OCI-LY7 (cell line): Measurements from ENCODE around the gene CDSN. TPM values are rescaled to one million over a fixed set of nuclear protein-coding genes. Genes with fewer than 3 reads are reported as not detected.

Experiments used
- BruUV-seq: library from RNA; stranded (reverse); fragments of 400-500 nt; replicated peaks from 2 replicates; lab custom pipeline; 2021; lab: Mats Ljungman, UMichigan
- CTCF ChIA-PET: fragments of 300-600 bp; sonication (Branson Sonifier 250); formaldehyde crosslinking; loops from one replicate; lab custom pipeline; 2022; ENCODE audit warnings: antibody characterized with exemption; ENCODE audit not compliant: unreplicated experiment; lab: Charles Lee
- POLR2A ChIA-PET: fragments of 300-600 bp; sonication (Branson Sonifier 250); formaldehyde crosslinking; loops from one replicate; lab custom pipeline; 2022; ENCODE audit warnings: antibody characterized with exemption; lab: Charles Lee
- DNase-seq: peaks from one replicate; pipeline ENCODE4 v3.0.0-alpha.2; 2015; ENCODE audit warnings: low spot score
- H2AFZ ChIP-seq: fragments of 200-600 bp; sonication (generic), shearing (Covaris generic); 2 replicates; pipeline ENCODE4 v1.6.1; 2014; ENCODE audit warnings: mild to moderate bottlenecking, antibody characterized with exemption, low read length, moderate library complexity
- H3K27ac ChIP-seq: fragments of 200-600 bp; sonication (generic); 2 replicates; pipeline ENCODE4 v1.5.1; 2014; ENCODE audit warnings: mixed run types, low read depth, mild to moderate bottlenecking, moderate library complexity, low read length, inconsistent platforms; ENCODE audit not compliant: poor library complexity, severe bottlenecking
- H3K36me3 ChIP-seq: fragments of 200-600 bp; sonication (generic); 2 replicates; pipeline ENCODE4 v1.6.1; 2014; ENCODE audit warnings: mild to moderate bottlenecking, antibody characterized with exemption, low read length, moderate library complexity, mixed read lengths; ENCODE audit not compliant: insufficient read depth
- H3K4me1 ChIP-seq: fragments of 200-600 bp; sonication (generic); 2 replicates; pipeline ENCODE4 v1.5.1; 2014; ENCODE audit warnings: mild to moderate bottlenecking, low read length; ENCODE audit not compliant: insufficient read depth, poor library complexity, severe bottlenecking
- H3K4me2 ChIP-seq: fragments of 200-600 bp; sonication (generic); 2 replicates; pipeline ENCODE4 v1.6.1; 2014; ENCODE audit warnings: mild to moderate bottlenecking, low read length
- H3K4me3 ChIP-seq: fragments of 200-600 bp; sonication (generic); 2 replicates; pipeline ENCODE4 v1.5.1; 2014; ENCODE audit warnings: mild to moderate bottlenecking, low read depth, low read length; ENCODE audit not compliant: poor library complexity, severe bottlenecking
- H3K79me2 ChIP-seq: fragments of 200-600 bp; sonication (generic); 2 replicates; pipeline ENCODE4 v1.6.1; 2016; ENCODE audit warnings: low read depth, mild to moderate bottlenecking, low read length, moderate library complexity, mixed read lengths; ENCODE audit not compliant: insufficient read depth
- H3K9me2 ChIP-seq: fragments of 200-600 bp; sonication (generic); 2 replicates; pipeline ENCODE4 v1.6.1; 2016; ENCODE audit warnings: mild to moderate bottlenecking, low read length, mixed read lengths; ENCODE audit not compliant: insufficient read depth
- H3K9me3 ChIP-seq: fragments of 200-600 bp; sonication (generic); 2 replicates; pipeline ENCODE4 v1.6.1; 2014; ENCODE audit warnings: mild to moderate bottlenecking, mixed run types, low read length, mixed read lengths
- H4K20me1 ChIP-seq: fragments of 200-600 bp; sonication (generic); 2 replicates; pipeline ENCODE4 v1.6.1; 2014; ENCODE audit warnings: mild to moderate bottlenecking, antibody characterized with exemption, low read length, moderate library complexity, mixed read lengths; ENCODE audit not compliant: insufficient read depth
- EZH2phosphoT487 ChIP-seq: fragments of 200-600 bp; sonication (generic); IDR thresholded peaks from 2 replicates; pipeline ENCODE4 v1.6.1; 2018; ENCODE audit warnings: low read depth, borderline replicate concordance, mild to moderate bottlenecking, mixed run types, antibody characterized with exemption, low read length, moderate library complexity, mixed read lengths
- intact Hi-C: fragments of 100-400 bp; cut with micrococcal nuclease; formaldehyde crosslinking; loops from one replicate; pipeline ENCODE4 v1.10.0; 2022; ENCODE audit not compliant: unreplicated experiment
- total RNA-seq, 2 experiments: library from RNA; depleted of rRNA in 1 of 2; stranded (reverse); fragments of >200 nt in 1 of 2; shearing (Covaris generic) in 1 of 2; gene quantifications; 2 replicates each; pipeline ENCODE4 v1.2.3, GENCODE V29; 2014 to 2022
- TF ChIP-seq, protein P1 (sequence below): fragments of 200-600 bp; sonication (generic); conservative IDR thresholded peaks from 2 replicates; pipeline ENCODE4 v1.5.1; 2014; ENCODE audit warnings: mild to moderate bottlenecking, antibody characterized with exemption, low read length, moderate library complexity, mixed read lengths

CDSN gene
- total RNA-seq, 2 experiments from 2014 or later, result not detected

DNA sequence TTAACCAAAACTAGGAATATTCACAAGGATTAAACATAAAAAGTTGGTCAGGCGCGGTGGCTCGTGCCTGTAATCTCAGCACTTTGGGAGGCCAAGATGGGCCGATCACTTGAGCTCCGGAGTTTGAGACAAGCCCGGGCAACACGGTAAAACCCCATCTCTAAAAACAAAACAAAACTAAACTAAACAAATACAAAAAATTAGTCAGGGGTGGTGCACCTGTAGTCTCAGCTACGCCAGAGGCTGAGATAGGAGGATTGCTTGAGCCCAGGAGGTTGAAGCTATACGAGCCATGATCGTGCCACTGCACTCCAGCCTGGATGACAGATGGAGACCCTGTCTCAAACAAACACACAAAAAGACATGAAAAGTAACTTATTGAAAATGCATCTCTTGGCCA lies 15.5 kb upstream of the CDSN start:
- intact Hi-C loops, result no loop called here
- no TSS peak for BruUV-seq

DNA sequence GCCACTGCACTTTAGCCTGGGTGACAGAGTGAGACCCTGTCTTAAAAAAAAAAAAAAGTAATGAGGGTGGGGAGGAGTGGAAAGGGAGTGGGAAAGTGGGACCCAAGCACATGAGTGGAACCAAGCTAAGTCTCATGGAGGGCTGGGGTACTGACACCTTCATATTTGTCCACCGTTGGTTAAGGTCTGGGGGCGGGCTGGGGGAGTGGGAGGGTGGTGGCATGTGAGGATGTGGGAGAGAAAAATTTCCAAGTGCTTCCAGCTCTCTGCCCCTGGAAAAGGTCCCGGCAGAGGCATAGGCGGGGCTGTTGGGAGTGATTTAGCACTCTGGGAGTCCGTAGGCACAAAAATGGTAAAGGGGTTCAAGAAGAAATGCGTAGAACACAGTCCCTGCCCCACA lies 12.6 kb upstream of the CDSN start:
- Histone ChIP-seq H2AFZ (no peak overlapping the region), H3K27ac (no peak overlapping the region), H3K79me2 (no peaks in the 10 kb centered on the region), H4K20me1 (no peaks in the 10 kb centered on the region), H3K4me3 (no peak overlapping the region), H3K4me2 (no peak overlapping the region), H3K9me2 (no peaks in the 10 kb centered on the region), H3K36me3 (no peaks in the 10 kb centered on the region), H3K4me1 (peaks cover 4% of the 10 kb centered on the region), H3K9me3 (no peaks in the 10 kb centered on the region)
- DNase-seq, result no peak
- no TSS peak for BruUV-seq
- TF ChIP-seq EZH2phosphoT487, result no peak
- TF ChIP-seq, protein P1, sequence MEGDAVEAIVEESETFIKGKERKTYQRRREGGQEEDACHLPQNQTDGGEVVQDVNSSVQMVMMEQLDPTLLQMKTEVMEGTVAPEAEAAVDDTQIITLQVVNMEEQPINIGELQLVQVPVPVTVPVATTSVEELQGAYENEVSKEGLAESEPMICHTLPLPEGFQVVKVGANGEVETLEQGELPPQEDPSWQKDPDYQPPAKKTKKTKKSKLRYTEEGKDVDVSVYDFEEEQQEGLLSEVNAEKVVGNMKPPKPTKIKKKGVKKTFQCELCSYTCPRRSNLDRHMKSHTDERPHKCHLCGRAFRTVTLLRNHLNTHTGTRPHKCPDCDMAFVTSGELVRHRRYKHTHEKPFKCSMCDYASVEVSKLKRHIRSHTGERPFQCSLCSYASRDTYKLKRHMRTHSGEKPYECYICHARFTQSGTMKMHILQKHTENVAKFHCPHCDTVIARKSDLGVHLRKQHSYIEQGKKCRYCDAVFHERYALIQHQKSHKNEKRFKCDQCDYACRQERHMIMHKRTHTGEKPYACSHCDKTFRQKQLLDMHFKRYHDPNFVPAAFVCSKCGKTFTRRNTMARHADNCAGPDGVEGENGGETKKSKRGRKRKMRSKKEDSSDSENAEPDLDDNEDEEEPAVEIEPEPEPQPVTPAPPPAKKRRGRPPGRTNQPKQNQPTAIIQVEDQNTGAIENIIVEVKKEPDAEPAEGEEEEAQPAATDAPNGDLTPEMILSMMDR, result no peak
- CTCF ChIA-PET, result interaction anchor here (0.6 kb wide), 1 partner anchor 172 kb away, joined by 3 read pairs; no protein-coding TSS in a partner anchor
- POLR2A ChIA-PET, result no interaction called here
- intact Hi-C loops, result no loop called here

More for the DNA sequence above, 15.5 kb upstream of the CDSN start:
- Histone ChIP-seq H3K9me2 (no peaks in the 10 kb centered on the region), H4K20me1 (no peaks in the 10 kb centered on the region), H3K9me3 (no peaks in the 10 kb centered on the region), H3K4me2 (no peak overlapping the region), H3K79me2 (no peaks in the 10 kb centered on the region), H3K27ac (no peak overlapping the region), H2AFZ (no peak overlapping the region), H3K4me3 (no peak overlapping the region), H3K4me1 (peaks cover 6% of the 10 kb centered on the region), H3K36me3 (no peaks in the 10 kb centered on the region)
- POLR2A ChIA-PET, result no interaction called here
- TF ChIP-seq EZH2phosphoT487, result no peak
- TF ChIP-seq, protein P1, result no peak
- CTCF ChIA-PET, result no interaction called here
- DNase-seq, result no peak

DNA sequence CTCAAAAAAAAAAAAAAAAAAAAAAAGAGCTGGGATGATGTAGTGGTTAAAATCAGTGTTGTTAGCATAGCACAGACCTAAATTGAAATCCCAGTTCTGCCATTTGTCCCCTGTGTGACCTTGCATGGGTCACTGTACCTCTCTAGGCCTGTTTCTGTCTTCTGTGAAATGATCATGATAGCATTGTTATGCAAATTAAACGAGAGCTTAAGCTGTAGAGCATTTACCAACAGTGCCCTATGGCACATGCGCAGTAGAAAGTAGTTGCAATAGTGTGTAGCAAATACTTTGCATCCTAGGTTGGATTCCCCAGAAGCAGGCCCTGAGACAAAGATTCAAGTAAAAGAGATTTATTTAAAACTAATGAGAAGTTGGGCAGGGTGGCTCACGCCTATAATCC lies 11.3 kb upstream of the CDSN start:
- Histone ChIP-seq H3K9me2 (no peaks in the 10 kb centered on the region), H3K4me1 (no peaks in the 10 kb centered on the region), H3K79me2 (no peaks in the 10 kb centered on the region), H3K9me3 (no peaks in the 10 kb centered on the region), H3K27ac (no peak overlapping the region), H3K4me2 (no peak overlapping the region), H3K36me3 (no peaks in the 10 kb centered on the region), H3K4me3 (no peak overlapping the region), H4K20me1 (no peaks in the 10 kb centered on the region), H2AFZ (no peak overlapping the region)
- intact Hi-C loops, result no loop called here
- BruUV-seq, result no TSS peak
- no peak for DNase-seq
- ChIA-PET CTCF (no interaction called here), POLR2A (interaction anchor here (0.6 kb wide), 1 partner anchor 16 kb away, joined by 3 read pairs; no protein-coding TSS in a partner anchor)
- no peak for TF ChIP-seq EZH2phosphoT487
- TF ChIP-seq, protein P1, result no peak
